GM23248 (cell line): ENCODE measurements around the gene IRX1.

Source experiments
- EZH2 ChIP-seq: fragments of 200-600 bp; sonication (generic); IDR thresholded peaks from 2 replicates; pipeline ENCODE4 v1.6.1; 2018; ENCODE audit warnings: antibody characterized with exemption, mild to moderate bottlenecking; ENCODE audit not compliant: insufficient read depth, poor library complexity, severe bottlenecking
- EZH2phosphoT487 ChIP-seq: fragments of 200-600 bp; sonication (generic); IDR thresholded peaks from 2 replicates; pipeline ENCODE4 v1.6.1; 2018; ENCODE audit warnings: antibody characterized with exemption, moderate library complexity, mild to moderate bottlenecking, low read depth; ENCODE audit not compliant: insufficient read depth

- TF ChIP-seq EZH2phosphoT487 (no peak), EZH2 (no peak)
Observed at GRCh38 chr5:3604501-3604900, 8.9 kb downstream of the IRX1 start.
